ENCODE measurements around the gene C1QL2. TPM values are rescaled to one million over a fixed set of nuclear protein-coding genes. Genes with fewer than 3 reads are reported as not detected.

C1QL2 gene
- total RNA-seq, 2 donors from 2014 or later: not detected

- no peak for TF ChIP-seq CTCF (IDR thresholded peaks at IDR 0.05)
- no peaks in the 10 kb centered on the region for H3K4me1 ChIP-seq
- no peaks in the 10 kb centered on the region for H3K27me3 ChIP-seq
- DNase-seq (ENCODE audit: low spot score): no peak
- no peaks in the 10 kb centered on the region for H3K9me3 ChIP-seq
- no peak overlapping the region for H3K27ac ChIP-seq
- no peaks in the 10 kb centered on the region for H3K36me3 ChIP-seq
- no peak overlapping the region for H3K4me3 ChIP-seq
These were observed 20.2 kb upstream of the C1QL2 start for GRCh38 chr2:119178776-119179175.

GRCh38 chr2:119177838-119178190 lies 19.3 kb upstream of the C1QL2 start:
- no peak for TF ChIP-seq CTCF (IDR thresholded peaks at IDR 0.05)
- Histone ChIP-seq H3K27me3 (no peaks in the 10 kb centered on the region), H3K9me3 (no peaks in the 10 kb centered on the region), H3K27ac (no peak overlapping the region), H3K4me1 (no peaks in the 10 kb centered on the region), H3K36me3 (no peaks in the 10 kb centered on the region), H3K4me3 (no peak overlapping the region)
- no peak for DNase-seq (ENCODE audit: low spot score)

- Histone ChIP-seq H3K36me3 (no peaks in the 10 kb centered on the region), H3K4me3 (no peak overlapping the region), H3K9me3 (no peaks in the 10 kb centered on the region), H3K27me3 (no peaks in the 10 kb centered on the region), H3K27ac (no peak overlapping the region), H3K4me1 (no peaks in the 10 kb centered on the region)
- no peak for DNase-seq (ENCODE audit: low spot score)
- TF ChIP-seq CTCF (IDR thresholded peaks at IDR 0.05): no peak
These were observed 18.8 kb upstream of the C1QL2 start for GRCh38 chr2:119177171-119177837.

- Histone ChIP-seq H3K9me3 (no peaks in the 10 kb centered on the region), H3K4me1 (no peaks in the 10 kb centered on the region), H3K36me3 (no peaks in the 10 kb centered on the region), H3K27me3 (no peaks in the 10 kb centered on the region), H3K27ac (no peak overlapping the region), H3K4me3 (no peak overlapping the region)
- DNase-seq (ENCODE audit: low spot score): no peak
- no peak for TF ChIP-seq CTCF (IDR thresholded peaks at IDR 0.05)
These were observed 17.0 kb upstream of the C1QL2 start for GRCh38 chr2:119175517-119175916.

GRCh38 chr2:119174993-119175347 lies 16.4 kb upstream of the C1QL2 start:
- Histone ChIP-seq H3K27ac (no peak overlapping the region), H3K4me3 (no peak overlapping the region), H3K9me3 (no peaks in the 10 kb centered on the region), H3K36me3 (no peaks in the 10 kb centered on the region), H3K4me1 (no peaks in the 10 kb centered on the region), H3K27me3 (no peaks in the 10 kb centered on the region)
- DNase-seq (ENCODE audit: low spot score): no peak
- TF ChIP-seq CTCF (IDR thresholded peaks at IDR 0.05): no peak
